Measurements from ENCODE around the gene RCC1.
A peak's percentile ranks its signal among the peaks of the same experiment; 100 is the strongest.
"Not testable (repeated sequence)": the region's sequence is repeated elsewhere in the genome, so short reads cannot be mapped to it uniquely, and the experiment has no call there.

Gene RCC1

DNA sequence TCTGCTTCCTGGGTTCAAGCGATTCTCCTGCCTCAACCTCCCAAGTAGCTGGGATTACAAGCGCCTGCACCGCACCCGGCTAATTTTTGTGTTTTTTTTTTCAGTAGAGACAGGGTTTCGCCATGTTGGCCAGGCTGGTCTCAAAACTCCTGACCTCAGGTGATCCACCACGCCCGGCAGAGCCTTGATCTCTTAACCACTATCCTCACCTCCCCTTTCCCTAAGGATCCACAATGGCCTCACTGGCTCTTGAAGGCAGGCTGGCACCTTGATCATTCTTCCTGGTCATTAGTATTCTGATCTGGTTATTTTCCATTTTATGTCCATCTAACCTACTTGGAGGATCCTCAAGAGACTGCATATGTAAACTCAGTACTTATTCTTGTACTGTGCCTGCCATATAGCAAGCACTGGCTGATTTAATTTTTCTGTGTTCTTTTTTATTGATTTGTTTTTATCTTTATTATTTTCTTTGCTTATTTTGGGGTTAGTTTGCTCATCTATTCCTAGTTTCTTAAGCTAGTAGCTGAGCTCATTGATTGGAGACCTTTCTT, 6.3 kb downstream of the RCC1 start:
- DNase-seq, result no peak
- Histone ChIP-seq H3K4me3 (ENCODE audit: low read depth, low read length) (no peak overlapping the region), H3K27ac (no peak overlapping the region), H3K36me3 (peaks cover 61% of the 10 kb centered on the region), H3K27me3 (ENCODE audit: insufficient read depth, low read depth, severe bottlenecking) (no peaks in the 10 kb centered on the region), H3K9me3 (ENCODE audit: severe bottlenecking) (no peaks in the 10 kb centered on the region)
- TF ChIP-seq, protein P1, sequence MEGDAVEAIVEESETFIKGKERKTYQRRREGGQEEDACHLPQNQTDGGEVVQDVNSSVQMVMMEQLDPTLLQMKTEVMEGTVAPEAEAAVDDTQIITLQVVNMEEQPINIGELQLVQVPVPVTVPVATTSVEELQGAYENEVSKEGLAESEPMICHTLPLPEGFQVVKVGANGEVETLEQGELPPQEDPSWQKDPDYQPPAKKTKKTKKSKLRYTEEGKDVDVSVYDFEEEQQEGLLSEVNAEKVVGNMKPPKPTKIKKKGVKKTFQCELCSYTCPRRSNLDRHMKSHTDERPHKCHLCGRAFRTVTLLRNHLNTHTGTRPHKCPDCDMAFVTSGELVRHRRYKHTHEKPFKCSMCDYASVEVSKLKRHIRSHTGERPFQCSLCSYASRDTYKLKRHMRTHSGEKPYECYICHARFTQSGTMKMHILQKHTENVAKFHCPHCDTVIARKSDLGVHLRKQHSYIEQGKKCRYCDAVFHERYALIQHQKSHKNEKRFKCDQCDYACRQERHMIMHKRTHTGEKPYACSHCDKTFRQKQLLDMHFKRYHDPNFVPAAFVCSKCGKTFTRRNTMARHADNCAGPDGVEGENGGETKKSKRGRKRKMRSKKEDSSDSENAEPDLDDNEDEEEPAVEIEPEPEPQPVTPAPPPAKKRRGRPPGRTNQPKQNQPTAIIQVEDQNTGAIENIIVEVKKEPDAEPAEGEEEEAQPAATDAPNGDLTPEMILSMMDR (IDR thresholded peaks at IDR 0.05; ENCODE audit: low read depth, low read length), result no peak

DNA sequence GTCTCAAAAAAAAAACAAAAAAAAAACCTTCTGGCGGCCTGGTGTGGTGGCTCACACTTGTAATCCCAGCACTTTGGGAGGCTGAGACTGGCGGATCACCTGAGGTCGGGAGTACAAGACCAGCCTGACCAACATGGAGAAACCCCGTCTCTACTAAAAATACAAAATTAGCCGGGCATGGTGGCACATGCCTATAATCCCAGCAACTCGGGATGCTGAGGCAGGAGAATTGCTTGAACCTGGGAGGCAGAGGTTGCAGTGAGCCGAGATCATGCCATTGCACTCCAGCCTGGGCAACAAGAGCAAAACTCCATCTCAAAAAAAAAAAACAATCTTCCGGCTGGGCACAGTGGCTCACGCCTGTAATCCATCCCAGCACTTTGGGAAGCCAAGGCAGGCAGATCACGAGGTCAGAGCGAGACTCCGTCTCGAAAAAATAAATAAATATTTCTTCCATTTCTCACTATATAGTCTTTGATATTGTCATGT, 8.6 kb downstream of the RCC1 start:
- DNase-seq; H3K4me3 ChIP-seq (ENCODE audit: low read depth, low read length); H3K27ac ChIP-seq; H3K27me3 ChIP-seq (ENCODE audit: insufficient read depth, low read depth, severe bottlenecking); H3K9me3 ChIP-seq (ENCODE audit: severe bottlenecking): not testable (repeated sequence)
- peaks cover 40% of the 10 kb centered on the region for H3K36me3 ChIP-seq

DNA sequence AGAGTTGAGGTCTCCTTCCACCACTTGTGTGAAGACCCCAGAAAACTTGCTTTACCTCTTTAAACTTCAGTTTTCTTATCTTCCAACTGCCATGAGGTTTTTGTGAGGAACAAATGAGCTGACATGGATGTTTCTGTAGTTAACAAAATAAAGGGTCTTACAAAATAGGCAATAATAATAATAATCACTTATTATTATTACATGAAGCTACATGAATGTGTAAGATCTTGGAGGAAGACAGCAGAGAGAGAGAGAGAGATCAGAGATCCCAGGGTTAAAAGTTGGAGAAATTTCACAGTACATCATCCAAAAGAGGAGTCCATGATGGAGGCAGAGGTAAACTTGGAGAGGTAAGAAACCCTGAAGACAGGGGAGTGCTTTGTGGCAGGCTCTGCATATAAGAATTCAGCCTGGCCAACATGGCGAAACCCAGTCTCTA, 10.7 kb downstream of the RCC1 start:
- no peak overlapping the region for H3K4me3 ChIP-seq (ENCODE audit: low read depth, low read length)
- H3K27me3 ChIP-seq (ENCODE audit: insufficient read depth, low read depth, severe bottlenecking), result no peaks in the 10 kb centered on the region
- TF ChIP-seq, protein P1 (IDR thresholded peaks at IDR 0.05; ENCODE audit: low read depth, low read length), result no peak
- H3K36me3 ChIP-seq, result peaks cover 32% of the 10 kb centered on the region
- no peak overlapping the region for H3K27ac ChIP-seq
- no peak for DNase-seq
- no peaks in the 10 kb centered on the region for H3K9me3 ChIP-seq (ENCODE audit: severe bottlenecking)

DNA sequence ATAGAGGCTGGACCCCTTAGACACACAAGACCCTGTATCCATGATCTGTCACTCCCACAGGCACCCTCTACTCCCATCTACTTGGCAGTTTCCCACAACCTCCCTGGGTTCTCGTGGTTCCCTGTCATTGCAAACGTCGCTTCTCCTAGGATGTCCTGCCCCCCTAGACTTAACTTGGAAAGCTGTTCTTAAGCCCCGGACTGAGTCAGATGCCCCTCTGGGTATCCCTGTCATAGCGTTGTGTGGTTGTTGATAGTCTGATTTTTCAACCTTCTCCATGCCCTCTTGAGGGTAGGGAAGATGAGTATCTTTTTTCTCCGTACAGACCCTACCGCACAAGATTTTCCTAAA, 11.8 kb downstream of the RCC1 start:
- Histone ChIP-seq H3K4me3 (ENCODE audit: low read depth, low read length) (peak overlapping the region; percentile 52), H3K9me3 (ENCODE audit: severe bottlenecking) (no peaks in the 10 kb centered on the region), H3K27ac (no peak overlapping the region), H3K36me3 (peaks cover 35% of the 10 kb centered on the region), H3K27me3 (ENCODE audit: insufficient read depth, low read depth, severe bottlenecking) (no peaks in the 10 kb centered on the region)
- TF ChIP-seq, protein P1 (IDR thresholded peaks at IDR 0.05; ENCODE audit: low read depth, low read length), result no peak
- no peak for DNase-seq

DNA sequence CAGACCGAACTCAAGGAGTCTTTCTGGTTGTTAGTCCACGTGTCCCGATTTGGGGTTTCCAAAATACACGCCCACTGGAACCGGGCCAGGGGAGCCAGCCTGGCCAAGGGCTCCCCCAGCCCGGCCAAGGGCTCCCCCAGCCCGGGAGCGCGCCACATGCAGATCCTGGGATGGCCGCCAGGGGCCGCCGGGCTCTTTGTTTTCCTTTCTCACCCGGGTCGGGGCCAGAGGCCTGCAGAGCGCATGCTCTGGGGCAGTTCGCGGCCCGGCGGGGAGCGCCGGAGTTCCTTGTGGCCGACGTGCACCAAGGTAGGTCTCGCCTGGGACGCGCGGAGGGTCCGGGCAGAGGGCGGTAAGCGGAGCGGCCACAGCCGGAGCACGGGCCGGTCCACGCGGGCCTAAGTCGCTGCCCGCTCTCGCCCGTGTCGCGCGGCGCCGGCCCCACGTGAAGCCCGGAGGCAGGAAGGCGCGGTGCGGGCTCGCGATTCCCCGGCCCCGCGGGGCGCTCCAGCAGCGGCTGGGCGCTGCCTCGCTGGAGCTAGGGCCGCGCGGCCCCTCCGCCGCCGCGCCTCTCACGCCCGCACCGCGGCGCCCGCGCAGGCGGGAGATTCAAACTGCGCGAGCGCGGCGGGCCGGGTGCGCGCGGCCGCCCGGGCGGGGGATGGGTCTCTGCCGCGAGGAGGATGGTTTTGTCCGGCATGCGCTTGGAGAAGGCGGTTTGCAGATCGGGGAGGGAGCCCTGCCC, 12.3 kb downstream of the RCC1 start:
- TF ChIP-seq, protein P1 (IDR thresholded peaks at IDR 0.05; ENCODE audit: low read depth, low read length), result peak; percentile 87
- Histone ChIP-seq H3K27me3 (ENCODE audit: insufficient read depth, low read depth, severe bottlenecking) (no peaks in the 10 kb centered on the region), H3K9me3 (ENCODE audit: severe bottlenecking) (no peaks in the 10 kb centered on the region), H3K36me3 (peaks cover 32% of the 10 kb centered on the region), H3K27ac (peak overlapping the region; percentile 95), H3K4me3 (ENCODE audit: low read depth, low read length) (peak overlapping the region; percentile 53)
- peak; percentile 93 for DNase-seq

DNA sequence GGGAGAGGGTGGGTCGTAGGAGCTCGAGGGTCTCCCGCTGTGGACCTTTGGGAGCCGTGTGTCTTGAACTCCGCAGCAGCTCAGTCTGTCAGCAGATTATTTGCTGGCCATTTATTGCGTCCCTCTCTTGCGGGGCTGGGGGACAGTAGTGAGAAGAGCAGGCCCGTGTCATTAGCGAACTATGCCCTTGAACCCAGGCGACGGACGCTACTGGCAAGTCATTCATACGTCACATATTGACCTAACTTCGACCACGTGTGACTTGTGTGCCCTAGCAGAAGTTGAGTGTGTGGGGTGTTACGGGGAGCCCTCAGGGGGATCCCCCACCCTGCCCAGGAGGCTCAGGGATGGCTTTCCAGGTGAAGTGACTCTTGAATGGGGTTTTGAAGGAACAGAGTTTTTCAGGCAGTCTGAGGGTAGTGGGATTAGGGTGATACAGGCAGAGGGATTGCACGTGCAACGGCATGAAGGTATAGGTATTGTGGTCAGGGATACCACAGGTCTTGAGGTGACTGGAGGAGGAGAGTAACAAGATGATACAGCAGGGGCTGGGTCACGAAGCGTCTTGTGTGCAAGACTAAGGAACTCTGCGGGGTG, 13.0 kb downstream of the RCC1 start:
- H3K36me3 ChIP-seq, result peaks cover 32% of the 10 kb centered on the region
- no peak for DNase-seq
- TF ChIP-seq, protein P1 (IDR thresholded peaks at IDR 0.05; ENCODE audit: low read depth, low read length), result no peak
- H3K9me3 ChIP-seq (ENCODE audit: severe bottlenecking), result no peaks in the 10 kb centered on the region
- no peaks in the 10 kb centered on the region for H3K27me3 ChIP-seq (ENCODE audit: insufficient read depth, low read depth, severe bottlenecking)
- peak overlapping the region; percentile 95 for H3K27ac ChIP-seq
- peak overlapping the region; percentile 53 for H3K4me3 ChIP-seq (ENCODE audit: low read depth, low read length)
